Suprapubic skin (tissue), 4 donors: Measurements from ENCODE around the gene RYR3. TPM values are rescaled to one million over a fixed set of nuclear protein-coding genes. Genes with fewer than 3 reads are reported as not detected.

Source experiments
- DNase-seq, 2 donors: peaks; one replicate each; pipeline ENCODE4 v3.0.0-alpha.2; 2019; ENCODE audit warnings: low spot score in 2 of 2
- H3K27ac ChIP-seq: fragments of 200-600 bp; sonication (generic); one replicate; pipeline ENCODE4 v1.5.1; 2019
- H3K27me3 ChIP-seq: fragments of 200-600 bp; sonication (generic); one replicate; pipeline ENCODE4 v1.5.1; 2019
- H3K36me3 ChIP-seq: fragments of 200-600 bp; sonication (generic); one replicate; pipeline ENCODE4 v1.5.1; 2019
- H3K4me1 ChIP-seq: fragments of 200-600 bp; sonication (generic); one replicate; pipeline ENCODE4 v1.5.1; 2019
- H3K4me3 ChIP-seq: fragments of 200-600 bp; sonication (generic); one replicate; pipeline ENCODE4 v1.5.1; 2019; ENCODE audit warnings: mild to moderate bottlenecking
- H3K9me3 ChIP-seq: fragments of 200-600 bp; sonication (generic); one replicate; pipeline ENCODE4 v1.5.1; 2019
- CTCF ChIP-seq, 2 donors: fragments of 200-600 bp in 1 of 2; fragments of 450-650 bp in 1 of 2; sonication (generic) in 1 of 2; IDR thresholded peaks; one replicate each; pipeline ENCODE4 v1.5.1; 2016 to 2019; ENCODE audit warnings: antibody characterized with exemption in 2 of 2, mild to moderate bottlenecking in 1 of 2, moderate library complexity in 1 of 2
- EP300 ChIP-seq: sonication (generic); formaldehyde crosslinking; IDR thresholded peaks from one replicate; pipeline ENCODE4 v1.6.1; 2017; ENCODE audit warnings: antibody characterized with exemption
- POLR2A ChIP-seq, 2 donors: fragments of 450-650 bp; IDR thresholded peaks; one replicate each; pipeline ENCODE4 v1.6.1; 2017; ENCODE audit warnings: antibody characterized with exemption in 2 of 2, mild to moderate bottlenecking in 2 of 2, moderate library complexity in 2 of 2
- POLR2AphosphoS5 ChIP-seq, 3 donors: sonication (generic); formaldehyde crosslinking; IDR thresholded peaks; one replicate each; pipeline ENCODE4 v1.6.1; 2017; ENCODE audit warnings: antibody characterized with exemption in 3 of 3
- WGBS: methylation state at CpG from one replicate; pipeline ENCODE4 v1.1.5; 2018; 5-methylcytosine and 5-hydroxymethylcytosine counted together
- total RNA-seq, 4 donors: library from RNA; depleted of rRNA; stranded (reverse); fragments of >200 nt; gene quantifications; one replicate each; pipeline ENCODE4 v1.1.0, GENCODE V29; 2016

RYR3 gene
- total RNA-seq, 4 donors from 2014 or later: 0.38 to 2.0 (median 0.80) TPM

GRCh38 chr15:33553157-33553556 is 242.4 kb downstream of the RYR3 start:
- Histone ChIP-seq H3K9me3 (no peaks in the 10 kb centered on the region), H3K4me1 (no peaks in the 10 kb centered on the region), H3K27ac (no peak overlapping the region), H3K27me3 (no peaks in the 10 kb centered on the region), H3K4me3 (no peak overlapping the region), H3K36me3 (no peaks in the 10 kb centered on the region)
- 84% methylated on average over 4 of the region's 4 CpGs for WGBS
- TF ChIP-seq CTCF (IDR thresholded peaks at IDR 0.05) (no peak), EP300 (no peak), POLR2A (IDR thresholded peaks at IDR 0.05) (no peak), POLR2AphosphoS5 (IDR thresholded peaks at IDR 0.05) (no peak)
- DNase-seq: no peak

GRCh38 chr15:33559207-33559890 is 248.6 kb downstream of the RYR3 start:
- no peaks in the 10 kb centered on the region for H3K9me3 ChIP-seq
- no peak overlapping the region for H3K4me3 ChIP-seq
- no peak overlapping the region for H3K27ac ChIP-seq
- WGBS: 40% methylated on average over 3 of the region's 3 CpGs
- no peaks in the 10 kb centered on the region for H3K27me3 ChIP-seq
- no peaks in the 10 kb centered on the region for H3K4me1 ChIP-seq
- TF ChIP-seq POLR2A (IDR thresholded peaks at IDR 0.05) (no peak), POLR2AphosphoS5 (IDR thresholded peaks at IDR 0.05) (no peak), EP300 (no peak), CTCF (IDR thresholded peaks at IDR 0.05) (no peak)
- H3K36me3 ChIP-seq: no peaks in the 10 kb centered on the region
- no peak for DNase-seq

- H3K27ac ChIP-seq: no peak overlapping the region
- TF ChIP-seq POLR2A (IDR thresholded peaks at IDR 0.05): no peak
- no peak for TF ChIP-seq EP300
- TF ChIP-seq POLR2AphosphoS5 (IDR thresholded peaks at IDR 0.05): no peak
- TF ChIP-seq CTCF (IDR thresholded peaks at IDR 0.05): no peak
- no peak for DNase-seq
- H3K4me3 ChIP-seq: no peak overlapping the region
- H3K27me3 ChIP-seq: no peaks in the 10 kb centered on the region
- H3K4me1 ChIP-seq: no peaks in the 10 kb centered on the region
- 44% methylated on average over 3 of the region's 3 CpGs for WGBS
- H3K9me3 ChIP-seq: no peaks in the 10 kb centered on the region
- no peaks in the 10 kb centered on the region for H3K36me3 ChIP-seq
Observed at GRCh38 chr15:33561407-33561806, 250.6 kb downstream of the RYR3 start.

GRCh38 chr15:33561967-33562366 is 251.2 kb downstream of the RYR3 start:
- H3K27me3 ChIP-seq: no peaks in the 10 kb centered on the region
- WGBS: 84% methylated on average over 5 of the region's 5 CpGs
- H3K27ac ChIP-seq: no peak overlapping the region

GRCh38 chr15:33565094-33565493 is 254.3 kb downstream of the RYR3 start:
- 48% methylated on average over 3 of the region's 3 CpGs for WGBS
- Histone ChIP-seq H3K4me3 (no peak overlapping the region), H3K27ac (no peak overlapping the region), H3K9me3 (no peaks in the 10 kb centered on the region), H3K27me3 (no peaks in the 10 kb centered on the region), H3K4me1 (no peaks in the 10 kb centered on the region), H3K36me3 (no peaks in the 10 kb centered on the region)
- no peak for DNase-seq
- TF ChIP-seq EP300 (no peak), POLR2AphosphoS5 (IDR thresholded peaks at IDR 0.05) (no peak), CTCF (IDR thresholded peaks at IDR 0.05) (no peak), POLR2A (IDR thresholded peaks at IDR 0.05) (no peak)

More at GRCh38 chr15:33561967-33562366, 251.2 kb downstream of the RYR3 start:
- Histone ChIP-seq H3K9me3 (no peaks in the 10 kb centered on the region), H3K4me3 (no peak overlapping the region), H3K4me1 (no peaks in the 10 kb centered on the region), H3K36me3 (no peaks in the 10 kb centered on the region)
- DNase-seq: no peak
- no peak for TF ChIP-seq CTCF (IDR thresholded peaks at IDR 0.05)
